Mesodermal cell (in vitro differentiated cells): ENCODE results near the gene PRXL2A.
"Not testable (repeated sequence)": the region's sequence is repeated elsewhere in the genome, so short reads cannot be mapped to it uniquely, and the experiment has no call there.

Experiments used
- H3K27ac ChIP-seq: 2 replicates; pipeline ENCODE4 v1.7.0; 2013; ENCODE audit warnings: mild to moderate bottlenecking, low read depth, low read length, moderate library complexity; ENCODE audit not compliant: severe bottlenecking
- H3K36me3 ChIP-seq: 2 replicates; pipeline ENCODE4 v1.7.1; 2013; ENCODE audit warnings: mild to moderate bottlenecking, low read length, moderate library complexity; ENCODE audit not compliant: control insufficient read depth, insufficient read depth
- H3K4me1 ChIP-seq: one replicate; pipeline ENCODE4 v1.7.1; 2013; ENCODE audit warnings: mild to moderate bottlenecking, low read length; ENCODE audit not compliant: insufficient read depth, control insufficient read depth, poor library complexity, severe bottlenecking
- H3K4me3 ChIP-seq: 2 replicates; pipeline ENCODE4 v1.7.0; 2013; ENCODE audit warnings: low read length, control low read depth, mild to moderate bottlenecking; ENCODE audit not compliant: insufficient read depth, poor library complexity, severe bottlenecking; ENCODE audit errors: extremely low read depth
- H3K9me3 ChIP-seq: 2 replicates; pipeline ENCODE4 v1.7.1; 2013; ENCODE audit warnings: mild to moderate bottlenecking, low read length, moderate library complexity; ENCODE audit not compliant: control insufficient read depth
- WGBS, 2 experiments: methylation state at CpG; one replicate each; pipeline ENCODE4 v1.1.5; 2013; ENCODE audit warnings: missing lambda C conversion rate in 2 of 2; ENCODE audit not compliant: insufficient coverage in 2 of 2; 5-methylcytosine and 5-hydroxymethylcytosine counted together

PRXL2A gene

DNA sequence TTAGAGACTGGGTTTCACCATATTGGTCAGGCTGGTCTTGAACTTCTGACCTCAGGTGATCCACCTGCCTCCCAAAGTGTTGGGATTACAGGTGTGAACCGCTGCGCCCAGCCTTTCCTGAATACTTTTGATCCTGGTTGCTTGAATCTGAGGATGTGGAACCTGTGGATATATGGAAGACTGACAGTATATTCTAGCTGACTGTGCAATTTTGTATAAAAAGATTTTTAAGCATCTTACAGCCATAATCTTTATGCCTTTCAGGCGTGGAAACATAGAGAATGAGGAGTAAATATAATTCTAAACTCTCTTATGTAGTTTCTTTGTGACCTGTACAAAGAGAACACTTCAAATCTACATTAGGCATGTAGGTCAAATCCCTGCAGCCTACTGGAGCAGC, 61.9 kb downstream of the PRXL2A start:
- 80 to 100% methylated on average over 2 of the region's 3 CpGs for WGBS, 2 experiments
- Histone ChIP-seq H3K27ac (no peak overlapping the region), H3K36me3 (peaks cover 44% of the 10 kb centered on the region), H3K4me3 (no peak overlapping the region), H3K9me3 (no peaks in the 10 kb centered on the region), H3K4me1 (peaks cover 53% of the 10 kb centered on the region)

DNA sequence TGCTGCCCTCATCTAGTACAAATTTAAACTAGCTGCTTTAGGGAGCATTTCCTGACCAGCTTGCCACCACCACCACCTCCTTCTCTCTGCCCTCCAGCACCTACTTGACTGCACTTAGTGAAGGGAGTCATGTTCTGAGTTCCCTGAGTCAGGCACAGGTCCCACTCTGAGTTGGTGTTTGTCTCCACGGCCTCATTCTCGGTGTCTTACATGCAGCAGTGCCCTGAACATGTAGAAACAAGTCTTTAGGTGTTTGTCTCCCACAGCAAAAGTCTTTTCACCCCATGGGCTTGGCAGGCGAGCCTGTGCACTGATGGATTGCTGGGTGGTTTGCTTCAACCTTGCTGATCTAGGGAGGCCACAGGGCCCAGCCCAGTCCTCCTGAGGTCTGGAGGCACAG, 62.6 kb downstream of the PRXL2A start:
- peaks cover 53% of the 10 kb centered on the region for H3K4me1 ChIP-seq
- no peaks in the 10 kb centered on the region for H3K9me3 ChIP-seq
- no peak overlapping the region for H3K4me3 ChIP-seq
- no peak overlapping the region for H3K27ac ChIP-seq
- 95 to 100% methylated on average over 2 of the region's 3 CpGs for WGBS, 2 experiments
- H3K36me3 ChIP-seq = peaks cover 50% of the 10 kb centered on the region

- 89 to 94% methylated on average over 4 of the region's 4 CpGs for WGBS, 2 experiments
- no peaks in the 10 kb centered on the region for H3K9me3 ChIP-seq
- peaks cover 51% of the 10 kb centered on the region for H3K36me3 ChIP-seq
- no peak overlapping the region for H3K27ac ChIP-seq
- H3K4me3 ChIP-seq = no peak overlapping the region
- H3K4me1 ChIP-seq = peaks cover 57% of the 10 kb centered on the region
Observed at GRCh38 chr10:80471715-80472233, 63.4 kb downstream of the PRXL2A start.

DNA sequence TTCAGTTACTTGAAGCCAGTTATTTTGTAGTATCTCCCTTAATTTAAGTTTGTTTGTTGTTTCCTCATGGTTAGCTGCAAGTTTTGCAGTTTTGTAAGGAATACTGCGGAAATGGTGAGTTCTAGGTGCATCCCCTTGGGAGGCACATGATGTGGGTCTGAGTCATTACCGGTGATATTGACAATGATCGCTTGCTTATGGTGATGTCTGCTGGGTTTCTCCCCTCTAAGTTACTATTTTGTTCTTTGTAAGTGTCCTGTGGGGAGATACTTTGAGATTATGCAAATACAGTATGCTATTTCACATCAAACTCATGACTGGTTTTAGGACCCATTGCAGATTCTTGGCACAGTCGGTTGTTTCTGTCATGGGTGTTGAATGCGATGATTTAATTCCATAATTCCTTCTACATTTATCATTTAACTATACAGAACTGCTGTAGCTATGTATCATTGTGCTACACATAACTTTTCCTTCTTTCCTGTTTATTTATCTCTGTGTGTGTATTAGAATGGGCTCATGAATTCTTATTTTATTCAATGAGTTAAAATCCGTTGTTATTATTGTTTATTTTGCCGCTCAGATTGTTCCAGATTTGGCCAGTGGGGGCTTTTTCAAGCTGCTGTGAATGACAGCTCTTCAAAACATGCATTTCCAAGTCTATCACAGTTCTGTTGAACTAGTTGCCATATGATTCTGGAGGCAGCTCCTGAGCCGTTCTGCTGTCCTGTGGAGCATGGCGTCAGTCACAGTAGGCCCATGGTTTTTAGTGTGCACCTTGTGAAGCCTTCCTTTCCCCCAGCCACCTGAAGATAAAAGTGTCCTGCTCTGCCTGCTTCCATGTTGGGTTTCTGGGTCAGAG, 64.1 kb downstream of the PRXL2A start:
- no peak overlapping the region for H3K4me3 ChIP-seq
- no peaks in the 10 kb centered on the region for H3K9me3 ChIP-seq
- 80 to 81% methylated on average over 5 to 7 of the region's 9 CpGs for WGBS, 2 experiments
- peaks cover 58% of the 10 kb centered on the region for H3K36me3 ChIP-seq
- H3K4me1 ChIP-seq = peaks cover 59% of the 10 kb centered on the region
- no peak overlapping the region for H3K27ac ChIP-seq

- WGBS, 2 experiments = 100% methylated on average over 1 of the region's 3 CpGs
- H3K27ac ChIP-seq = no peak overlapping the region
- no peaks in the 10 kb centered on the region for H3K9me3 ChIP-seq
- peaks cover 63% of the 10 kb centered on the region for H3K36me3 ChIP-seq
- no peak overlapping the region for H3K4me3 ChIP-seq
- H3K4me1 ChIP-seq = peaks cover 58% of the 10 kb centered on the region
Observed at GRCh38 chr10:80473096-80473657, 64.8 kb downstream of the PRXL2A start.

GRCh38 chr10:80473692-80474596, 65.6 kb downstream of the PRXL2A start:
- 75 to 82% methylated on average over 6 of the region's 8 CpGs for WGBS, 2 experiments
- Histone ChIP-seq H3K36me3 (peaks cover 64% of the 10 kb centered on the region), H3K4me3 (no peak overlapping the region), H3K4me1 (peaks cover 54% of the 10 kb centered on the region), H3K9me3 (no peaks in the 10 kb centered on the region), H3K27ac (peak overlapping the region; percentile 18)

DNA sequence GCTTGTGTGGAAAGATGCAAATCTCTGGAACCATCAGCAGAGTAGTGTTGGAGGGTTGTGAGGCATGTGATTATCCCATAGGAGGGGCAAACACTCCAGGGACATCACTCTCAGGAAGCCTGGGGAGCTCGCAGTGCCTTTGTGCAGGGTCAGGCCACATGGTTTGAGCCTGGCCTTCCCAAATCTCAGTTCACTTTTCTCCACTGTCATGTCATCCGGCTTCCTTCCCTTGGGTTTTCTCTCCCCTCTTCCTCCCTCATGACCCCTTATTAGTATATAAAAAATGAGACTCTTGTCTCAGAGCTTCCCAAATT, 66.2 kb downstream of the PRXL2A start:
- H3K36me3 ChIP-seq = peaks cover 60% of the 10 kb centered on the region
- H3K9me3 ChIP-seq = no peaks in the 10 kb centered on the region
- WGBS, 2 experiments = 67 to 83% methylated on average over 1 of the region's 2 CpGs
- no peak overlapping the region for H3K4me3 ChIP-seq
- H3K4me1 ChIP-seq = peaks cover 51% of the 10 kb centered on the region
- no peak overlapping the region for H3K27ac ChIP-seq

DNA sequence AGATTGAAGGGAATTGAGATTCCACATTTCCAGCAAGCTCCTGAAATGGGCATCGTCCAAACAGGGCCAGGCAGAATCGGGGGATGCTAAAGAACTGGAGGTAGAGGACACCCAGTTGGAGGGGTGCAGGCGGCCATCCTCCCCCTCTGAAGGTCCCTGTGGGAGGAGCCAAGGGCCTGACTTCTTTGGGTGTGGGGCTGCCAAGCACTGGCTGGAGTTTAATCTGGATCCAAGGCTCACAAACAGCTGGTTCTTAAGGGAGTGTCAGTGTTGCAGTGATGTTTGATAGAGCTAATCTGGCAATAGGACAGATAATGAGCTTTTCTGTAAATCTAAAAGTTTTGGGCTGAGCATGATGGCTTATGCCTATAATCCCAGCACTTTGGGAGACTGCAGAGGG, 66.6 kb downstream of the PRXL2A start:
- H3K9me3 ChIP-seq = no peaks in the 10 kb centered on the region
- peaks cover 56% of the 10 kb centered on the region for H3K36me3 ChIP-seq
- 94 to 100% methylated on average over 3 of the region's 3 CpGs for WGBS, 2 experiments
- no peak overlapping the region for H3K4me3 ChIP-seq
- H3K27ac ChIP-seq = no peak overlapping the region
- H3K4me1 ChIP-seq = peaks cover 51% of the 10 kb centered on the region

- H3K4me1 ChIP-seq = peaks cover 51% of the 10 kb centered on the region
- peaks cover 49% of the 10 kb centered on the region for H3K36me3 ChIP-seq
- H3K27ac ChIP-seq, H3K4me3 ChIP-seq, H3K9me3 ChIP-seq: not testable (repeated sequence)
- 82 to 93% methylated on average over 3 to 4 of the region's 7 CpGs for WGBS, 2 experiments
Observed at GRCh38 chr10:80475641-80476040, 67.3 kb downstream of the PRXL2A start.

- no peak overlapping the region for H3K27ac ChIP-seq
- H3K9me3 ChIP-seq = no peaks in the 10 kb centered on the region
- H3K4me1 ChIP-seq = peaks cover 51% of the 10 kb centered on the region
- WGBS, 2 experiments = 80% methylated on average over 1 of the region's 1 CpG; no CpG with 5 or more reads in 1 of the 2 experiments
- H3K4me3 ChIP-seq = no peak overlapping the region
- peaks cover 40% of the 10 kb centered on the region for H3K36me3 ChIP-seq
Observed at GRCh38 chr10:80476685-80477084, 68.3 kb downstream of the PRXL2A start.
